NCI-H146 treated with DMSO at 0.1 percent for 48 hours (cell line): Measurements from ENCODE around the gene AP3S2.
"Not testable (repeated sequence)": the region's sequence is repeated elsewhere in the genome, so short reads cannot be mapped to it uniquely, and the experiment has no call there.

Experiments used
- DNase-seq: peaks from one replicate; lab custom pipeline; 2025; ENCODE audit not compliant: unreplicated experiment; lab: John Stamatoyannopoulos, UW

AP3S2 gene

GRCh38 chr15:89783861-89784685 lies 109.7 kb downstream of the AP3S2 start:
- no peak for DNase-seq

GRCh38 chr15:89783111-89783860 lies 110.5 kb downstream of the AP3S2 start:
- no peak for DNase-seq

GRCh38 chr15:89782619-89782950 lies 111.2 kb downstream of the AP3S2 start:
- not testable (repeated sequence) for DNase-seq

GRCh38 chr15:89781891-89782618 lies 111.7 kb downstream of the AP3S2 start:
- no peak for DNase-seq

- DNase-seq: no peak
Measured at GRCh38 chr15:89781055-89781454, 112.7 kb downstream of the AP3S2 start.

- no peak for DNase-seq
Measured at GRCh38 chr15:89780601-89781000, 113.2 kb downstream of the AP3S2 start.
